Right lobe of liver (tissue), 6 donors: ENCODE data around the gene SPEF2. TPM values are rescaled to one million over a fixed set of nuclear protein-coding genes. Genes with fewer than 3 reads are reported as not detected.

ENCODE experiments used
- ATAC-seq, 4 donors: fragments of 200-7000 bp; cut with Tn5 transposase; one replicate each; pipeline ENCODE4 v1.9.1; 2020; ENCODE audit warnings: mild to moderate bottlenecking in 4 of 4, moderate library complexity in 4 of 4
- DNase-seq, 3 donors: peaks; one replicate each; pipeline ENCODE4 v3.0.0-alpha.2; 2020
- H3K27ac ChIP-seq, 3 donors: fragments of 200-600 bp; one replicate each; pipeline ENCODE4 v1.8.0; 2022
- H3K27me3 ChIP-seq, 2 donors: fragments of 200-600 bp; one replicate each; pipeline ENCODE4 v1.8.0; 2022
- H3K36me3 ChIP-seq, 4 donors: fragments of 200-600 bp; sonication (generic) in 1 of 4; one replicate each; pipeline versions ENCODE4 v1.5.1 to v1.8.0; 2017 to 2022; ENCODE audit warnings: control low read depth in 1 of 4
- H3K4me1 ChIP-seq, 4 donors: fragments of 200-600 bp; sonication (generic) in 1 of 4; one replicate each; pipeline versions ENCODE4 v1.5.1 to v1.8.0; 2017 to 2022; ENCODE audit warnings: control low read depth in 1 of 4
- H3K4me3 ChIP-seq, 3 donors: fragments of 200-600 bp; one replicate each; pipeline ENCODE4 v1.8.0; 2022
- H3K9me3 ChIP-seq, 4 donors: fragments of 200-600 bp; sonication (generic) in 1 of 4; one replicate each; pipeline versions ENCODE4 v1.5.1 to v1.8.0; 2017 to 2022; ENCODE audit warnings: control low read depth in 1 of 4
- POLR2A ChIP-seq: fragments of 450-650 bp; IDR thresholded peaks from one replicate; pipeline ENCODE4 v1.6.1; 2017; ENCODE audit warnings: antibody characterized with exemption, mild to moderate bottlenecking
- WGBS: methylation state at CpG from one replicate; pipeline ENCODE4 v1.1.6; 2018; ENCODE audit warnings: low coverage, low lambda C conversion rate; ENCODE audit not compliant: insufficient coverage; ENCODE audit errors: missing lambda C conversion rate; 5-methylcytosine and 5-hydroxymethylcytosine counted together
- intact Hi-C, 2 donors: fragments of 100-400 bp; cut with DNase I; formaldehyde crosslinking; loops; one replicate each; pipeline versions ENCODE4 v1.11.2 to v1.14.1; 2022
- total RNA-seq, 6 experiments: library from RNA; depleted of rRNA in 2 of 6; stranded (reverse); fragments of >200 nt in 2 of 6; fragmentation: NEBNext Ultra II Directional in 3 of 6; extraction: Animal tissue kit (Norgen Biotek cat#: 25700) in 3 of 6; gene quantifications; one replicate each; pipeline versions ENCODE4 v1.1.0 to v1.2.4, GENCODE V29; 2016 to 2023
- TF ChIP-seq, protein P1 (sequence below), 4 donors: fragments of 200-600 bp in 3 of 4; fragments of 450-650 bp in 1 of 4; IDR thresholded peaks; one replicate each; pipeline versions ENCODE4 v1.5.1 to v1.8.0; 2016 to 2022; ENCODE audit warnings: antibody characterized with exemption in 4 of 4, mild to moderate bottlenecking in 2 of 4
- donor health status: DM: no; HTN: yes; CAD: no.
- donor health status: DM: no; HTN: no; CAD: no.
- donor health status: DM: no; HTN: no; CAD: no.
- donor health status: DM: no; HTN: yes; CAD: no.
- donor health status: DM: no; HTN: yes; CAD: no.

The SPEF2 gene
- total RNA-seq, 6 experiments from 2014 or later: 0.74 to 3.3 (median 2.0) TPM

DNA sequence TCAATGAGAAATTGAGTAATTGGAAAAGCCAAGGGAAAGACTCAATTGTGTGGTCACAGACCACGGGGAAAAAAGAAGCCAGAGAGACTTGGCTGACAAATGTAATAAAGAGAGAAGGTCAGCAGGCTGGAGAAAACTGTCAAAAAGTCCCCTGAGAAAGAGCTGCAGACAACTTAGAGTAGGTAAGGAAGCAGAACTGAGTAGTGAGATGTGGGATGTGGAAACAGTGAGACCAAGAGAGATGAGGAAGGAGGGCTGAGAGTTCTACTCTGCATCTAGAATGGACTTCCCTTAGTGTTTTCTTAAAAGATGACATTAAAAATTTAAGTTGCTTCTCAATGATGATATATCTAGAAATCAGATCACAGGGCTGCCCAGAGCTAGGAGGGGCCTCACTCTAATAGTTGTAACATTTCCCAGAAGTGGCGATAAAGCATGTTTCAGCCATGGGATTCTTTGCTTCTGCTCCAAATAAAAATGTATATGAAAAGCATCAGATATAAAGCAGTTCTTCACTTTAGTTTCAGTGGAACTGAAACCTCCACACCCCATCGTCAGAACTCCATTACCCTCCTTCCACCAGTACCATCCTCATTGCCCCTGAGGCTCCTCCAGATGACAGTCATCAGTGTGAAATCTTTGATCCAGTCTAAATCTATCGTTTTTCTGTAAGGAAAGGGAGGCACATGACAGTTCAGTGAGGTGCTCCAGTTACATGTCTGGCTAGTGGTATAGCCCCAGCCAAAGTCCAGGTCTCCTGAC lies 80.6 kb downstream of the SPEF2 start:
- ATAC-seq: no peak
- TF ChIP-seq, protein P1, sequence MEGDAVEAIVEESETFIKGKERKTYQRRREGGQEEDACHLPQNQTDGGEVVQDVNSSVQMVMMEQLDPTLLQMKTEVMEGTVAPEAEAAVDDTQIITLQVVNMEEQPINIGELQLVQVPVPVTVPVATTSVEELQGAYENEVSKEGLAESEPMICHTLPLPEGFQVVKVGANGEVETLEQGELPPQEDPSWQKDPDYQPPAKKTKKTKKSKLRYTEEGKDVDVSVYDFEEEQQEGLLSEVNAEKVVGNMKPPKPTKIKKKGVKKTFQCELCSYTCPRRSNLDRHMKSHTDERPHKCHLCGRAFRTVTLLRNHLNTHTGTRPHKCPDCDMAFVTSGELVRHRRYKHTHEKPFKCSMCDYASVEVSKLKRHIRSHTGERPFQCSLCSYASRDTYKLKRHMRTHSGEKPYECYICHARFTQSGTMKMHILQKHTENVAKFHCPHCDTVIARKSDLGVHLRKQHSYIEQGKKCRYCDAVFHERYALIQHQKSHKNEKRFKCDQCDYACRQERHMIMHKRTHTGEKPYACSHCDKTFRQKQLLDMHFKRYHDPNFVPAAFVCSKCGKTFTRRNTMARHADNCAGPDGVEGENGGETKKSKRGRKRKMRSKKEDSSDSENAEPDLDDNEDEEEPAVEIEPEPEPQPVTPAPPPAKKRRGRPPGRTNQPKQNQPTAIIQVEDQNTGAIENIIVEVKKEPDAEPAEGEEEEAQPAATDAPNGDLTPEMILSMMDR (IDR thresholded peaks at IDR 0.05): no peak
- no peak for TF ChIP-seq POLR2A
- DNase-seq: no peak
- WGBS: 67% methylated on average over 3 of the region's 4 CpGs
- Histone ChIP-seq H3K4me3 (no peak overlapping the region), H3K4me1 (no peaks in the 10 kb centered on the region), H3K27me3 (no peaks in the 10 kb centered on the region), H3K36me3 (no peaks in the 10 kb centered on the region), H3K27ac (no peak overlapping the region), H3K9me3 (no peaks in the 10 kb centered on the region)
- intact Hi-C loops: no loop called here

DNA sequence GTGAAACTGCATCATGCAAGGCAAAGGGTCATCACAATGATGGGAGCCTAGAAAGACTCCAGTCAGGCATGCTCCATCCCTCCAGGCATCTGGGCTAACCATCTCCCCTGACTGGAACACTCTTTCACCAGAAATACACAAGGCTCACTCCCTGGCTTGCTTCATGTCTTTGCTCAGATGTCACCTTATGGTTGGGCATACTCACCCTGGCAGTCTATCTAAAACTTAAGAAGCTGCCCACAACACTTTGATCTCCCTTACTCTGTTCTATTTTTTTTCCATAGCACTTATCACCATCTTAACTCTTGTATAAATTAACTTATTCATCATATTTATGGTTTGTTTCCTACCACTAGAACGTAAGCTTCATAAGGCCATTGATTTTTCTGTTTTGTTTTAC lies 90.0 kb downstream of the SPEF2 start:
- DNase-seq: no peak
- ATAC-seq: no peak
- H3K27ac ChIP-seq: no peak overlapping the region
- no peaks in the 10 kb centered on the region for H3K9me3 ChIP-seq
- no peaks in the 10 kb centered on the region for H3K36me3 ChIP-seq
- H3K27me3 ChIP-seq: no peaks in the 10 kb centered on the region
- 93% methylated on average over 1 of the region's 1 CpG for WGBS
- no peak overlapping the region for H3K4me3 ChIP-seq
- no peaks in the 10 kb centered on the region for H3K4me1 ChIP-seq
- intact Hi-C loops: no loop called here
- no peak for TF ChIP-seq POLR2A
- TF ChIP-seq, protein P1 (IDR thresholded peaks at IDR 0.05): no peak

DNA sequence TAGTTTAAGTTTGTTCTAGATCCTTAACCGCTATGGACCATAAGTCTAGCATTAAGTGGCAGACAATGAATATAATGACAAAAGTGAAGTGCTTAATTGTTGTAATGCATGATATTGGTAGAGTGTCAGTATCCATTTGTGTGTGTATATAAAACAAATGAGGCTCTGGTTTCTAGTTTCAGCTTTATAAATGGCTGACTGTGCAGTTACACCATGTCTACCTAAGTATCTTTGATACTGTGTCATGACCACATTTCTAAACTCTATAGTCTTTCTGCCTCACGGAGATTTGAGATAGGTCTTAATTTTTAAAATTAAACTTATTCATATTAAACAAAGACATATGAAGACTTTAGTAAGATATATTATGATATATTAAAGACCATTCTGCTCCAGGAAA lies 92.0 kb downstream of the SPEF2 start:
- intact Hi-C loops: no loop called here
- 100% methylated on average over 2 of the region's 2 CpGs for WGBS

DNA sequence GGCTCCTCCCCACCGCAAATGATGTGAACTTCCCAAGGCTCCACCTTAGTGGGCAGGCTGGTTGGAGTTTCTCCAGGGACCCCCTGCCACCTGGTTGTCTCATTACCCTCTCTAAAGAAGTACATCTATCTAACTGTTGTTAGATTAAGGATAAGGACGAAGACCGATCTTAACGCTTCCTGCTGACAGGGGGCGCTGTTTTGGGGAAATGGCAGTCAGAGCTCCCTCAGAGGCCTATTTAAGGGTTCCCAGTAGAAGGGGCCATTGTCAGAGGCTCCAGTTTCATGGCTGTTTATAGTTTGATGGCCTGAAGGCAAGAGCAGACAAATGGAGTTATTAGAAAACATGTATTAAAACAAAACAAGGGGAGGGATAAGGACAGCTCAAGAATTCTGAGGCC lies 100.1 kb downstream of the SPEF2 start:
- no peaks in the 10 kb centered on the region for H3K27me3 ChIP-seq
- H3K36me3 ChIP-seq: no peaks in the 10 kb centered on the region
- no peak for ATAC-seq
- WGBS: 77% methylated on average over 5 of the region's 5 CpGs
- intact Hi-C loops: no loop called here
- DNase-seq: no peak
- H3K27ac ChIP-seq: no peak overlapping the region
- H3K4me1 ChIP-seq: no peaks in the 10 kb centered on the region
- no peak for TF ChIP-seq POLR2A
- TF ChIP-seq, protein P1 (IDR thresholded peaks at IDR 0.05): no peak
- H3K9me3 ChIP-seq: no peaks in the 10 kb centered on the region
- H3K4me3 ChIP-seq: no peak overlapping the region

More for the DNA sequence above, 92.0 kb downstream of the SPEF2 start:
- Histone ChIP-seq H3K4me3 (no peak overlapping the region), H3K27me3 (no peaks in the 10 kb centered on the region), H3K27ac (no peak overlapping the region), H3K4me1 (no peaks in the 10 kb centered on the region), H3K9me3 (no peaks in the 10 kb centered on the region), H3K36me3 (no peaks in the 10 kb centered on the region)
- DNase-seq: no peak
- no peak for TF ChIP-seq POLR2A
- TF ChIP-seq, protein P1 (IDR thresholded peaks at IDR 0.05): no peak
- ATAC-seq: no peak
